NCI-H345 treated with DMSO at 0.1 percent for 48 hours (cell line): ENCODE measurements around the gene B4GALT4.
"Not testable (repeated sequence)": the region's sequence is repeated elsewhere in the genome, so short reads cannot be mapped to it uniquely, and the experiment has no call there.

ENCODE experiments used
- DNase-seq: peaks from one replicate; lab custom pipeline; 2025; ENCODE audit not compliant: unreplicated experiment; lab: John Stamatoyannopoulos, UW

B4GALT4 gene

GRCh38 chr3:119205685-119206084, 35.0 kb downstream of the B4GALT4 start:
- DNase-seq, result no peak

- no peak for DNase-seq
Measured at GRCh38 chr3:119205209-119205608, 35.5 kb downstream of the B4GALT4 start.

- DNase-seq, result no peak
Measured at GRCh38 chr3:119195911-119196310, 44.8 kb downstream of the B4GALT4 start.

GRCh38 chr3:119195151-119195476, 45.6 kb downstream of the B4GALT4 start:
- no peak for DNase-seq

GRCh38 chr3:119194237-119195150, 46.2 kb downstream of the B4GALT4 start:
- DNase-seq, result no peak

- DNase-seq, result no peak
Measured at GRCh38 chr3:119191800-119192199, 48.9 kb downstream of the B4GALT4 start.

GRCh38 chr3:119187266-119187665, 53.4 kb downstream of the B4GALT4 start:
- no peak for DNase-seq

- no peak for DNase-seq
Measured at GRCh38 chr3:119184796-119185570, 55.7 kb downstream of the B4GALT4 start.

GRCh38 chr3:119184111-119184510, 56.6 kb downstream of the B4GALT4 start:
- DNase-seq, result no peak

- DNase-seq, result no peak
Measured at GRCh38 chr3:119181765-119182164, 58.9 kb downstream of the B4GALT4 start.

- no peak for DNase-seq
Measured at GRCh38 chr3:119177321-119177720, 63.4 kb downstream of the B4GALT4 start.

- no peak for DNase-seq
Measured at GRCh38 chr3:119176778-119177177, 63.9 kb downstream of the B4GALT4 start.

- no peak for DNase-seq
Measured at GRCh38 chr3:119175872-119176756, 64.6 kb downstream of the B4GALT4 start.

- DNase-seq, result no peak
Measured at GRCh38 chr3:119173325-119173724, 67.4 kb downstream of the B4GALT4 start, which contains the start of gene UPK1B. Gene UPK1B (plus strand): TSS chr3:119173598. CDS start chr3:119186742, 13,144 bp downstream.

- no peak for DNase-seq
Measured at GRCh38 chr3:119170821-119171220, 69.9 kb downstream of the B4GALT4 start.

- DNase-seq, result not testable (repeated sequence)
Measured at GRCh38 chr3:119164745-119165144, 75.9 kb downstream of the B4GALT4 start.
